Smooth muscle cell (in vitro differentiated cells): ENCODE measurements around the gene TTC8. TPM values are rescaled to one million over a fixed set of nuclear protein-coding genes. Genes with fewer than 3 reads are reported as not detected.

Experiments
- DNase-seq: peaks from one replicate; lab custom pipeline; 2025; ENCODE audit not compliant: unreplicated experiment; lab: John Stamatoyannopoulos, UW
- H2AFZ ChIP-seq: fragments of 200-600 bp; sonication (generic); 2 replicates; pipeline ENCODE4 v1.6.0; 2016; ENCODE audit warnings: antibody characterized with exemption, low read depth, mild to moderate bottlenecking
- H3F3A ChIP-seq: fragments of 200-600 bp; sonication (generic); 2 replicates; pipeline ENCODE4 v1.6.0; 2017; ENCODE audit warnings: antibody characterized with exemption, low read depth
- H3K27ac ChIP-seq: fragments of 200-600 bp; sonication (generic); 2 replicates; pipeline ENCODE4 v1.5.1; 2016; ENCODE audit warnings: low read depth, mild to moderate bottlenecking
- H3K27me3 ChIP-seq: fragments of 200-600 bp; sonication (generic); 2 replicates; pipeline ENCODE4 v1.6.1; 2016; ENCODE audit warnings: low read depth, mild to moderate bottlenecking
- H3K36me3 ChIP-seq: fragments of 200-600 bp; sonication (generic); 2 replicates; pipeline ENCODE4 v1.5.1; 2016; ENCODE audit warnings: low read depth
- H3K4me1 ChIP-seq: fragments of 200-600 bp; sonication (generic); 2 replicates; pipeline ENCODE4 v1.5.1; 2016; ENCODE audit warnings: low read depth
- H3K4me2 ChIP-seq: fragments of 200-600 bp; sonication (generic); 2 replicates; pipeline ENCODE4 v1.6.0; 2016; ENCODE audit warnings: mild to moderate bottlenecking
- H3K4me3 ChIP-seq: fragments of 200-600 bp; sonication (generic); 2 replicates; pipeline ENCODE4 v1.5.1; 2016; ENCODE audit warnings: mild to moderate bottlenecking
- H3K79me2 ChIP-seq: fragments of 200-600 bp; sonication (generic); 2 replicates; pipeline ENCODE4 v1.6.0; 2016; ENCODE audit warnings: low read depth, mild to moderate bottlenecking
- H3K9ac ChIP-seq: fragments of 200-600 bp; sonication (generic); 2 replicates; pipeline ENCODE4 v1.6.0; 2016; ENCODE audit warnings: low read depth
- H3K9me3 ChIP-seq: fragments of 200-600 bp; sonication (generic); replicated peaks from 2 replicates; pipeline ENCODE4 v1.5.1; 2016; ENCODE audit warnings: low read depth
- H4K20me1 ChIP-seq: fragments of 200-600 bp; sonication (generic); 2 replicates; pipeline ENCODE4 v1.6.0; 2016; ENCODE audit warnings: low read depth
- WGBS: methylation state at CpG from one replicate; pipeline ENCODE4 v1.1.7; 2016; ENCODE audit warnings: low lambda C conversion rate; 5-methylcytosine and 5-hydroxymethylcytosine counted together
- polyA plus RNA-seq: library from polyadenylated mRNA; unstranded; fragments of >200 nt; fragmentation: Nextera tagmentation; extraction: Ambion mirVana; gene quantifications from 2 replicates; pipeline ENCODE4 v1.2.1, GENCODE V29; 2016
- total RNA-seq: library from RNA; depleted of rRNA; stranded (reverse); fragments of >200 nt; gene quantifications from 2 replicates; pipeline ENCODE4 v1.2.3, GENCODE V29; 2014
- TF ChIP-seq, protein P1 (sequence below): fragments of 200-600 bp; sonication (generic); IDR thresholded peaks from 2 replicates; pipeline ENCODE4 v1.5.1; 2017; ENCODE audit warnings: borderline replicate concordance, mild to moderate bottlenecking, antibody characterized with exemption; ENCODE audit not compliant: insufficient read depth, poor library complexity, severe bottlenecking

The TTC8 gene
- total and polyA plus RNA-seq, 2 experiments from 2014 or later = 20.0 to 58.9 TPM

DNA sequence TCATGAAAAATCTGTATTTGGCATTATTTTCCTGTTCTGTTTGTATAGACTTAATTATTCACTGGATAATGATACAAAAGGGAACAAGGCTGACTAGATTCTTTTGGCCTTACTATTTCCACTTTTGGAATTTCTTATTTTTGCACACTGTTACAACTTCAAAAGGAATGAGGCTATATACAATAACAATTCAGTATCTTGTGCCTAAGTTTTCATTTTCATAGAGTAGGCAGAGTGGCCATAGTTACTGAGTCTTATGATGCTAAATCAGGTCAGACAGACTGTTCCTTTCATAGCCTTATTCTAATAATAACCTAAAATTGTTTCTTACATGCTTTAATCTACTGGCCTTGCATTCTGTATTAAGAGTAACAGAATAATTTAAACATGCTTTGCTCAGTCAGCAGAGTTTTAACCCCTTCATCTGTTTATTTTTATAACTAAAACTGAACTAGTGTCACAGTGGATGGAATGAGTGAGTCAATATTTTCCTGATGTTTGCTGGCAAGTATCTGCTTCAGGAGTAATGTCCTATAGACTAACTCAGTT is 10.5 kb downstream of the TTC8 start:
- Histone ChIP-seq H3K4me3 (no peak overlapping the region), H2AFZ (no peak overlapping the region), H3K27me3 (no peaks in the 10 kb centered on the region), H3K36me3 (no peaks in the 10 kb centered on the region), H3K79me2 (peaks cover 15% of the 10 kb centered on the region), H3K4me1 (no peaks in the 10 kb centered on the region), H4K20me1 (peaks cover 4% of the 10 kb centered on the region), H3F3A (no peaks in the 10 kb centered on the region), H3K4me2 (peak overlapping the region; percentile 31), H3K9ac (no peak overlapping the region), H3K27ac (peak overlapping the region; percentile 36), H3K9me3 (no peaks in the 10 kb centered on the region)
- TF ChIP-seq, protein P1, sequence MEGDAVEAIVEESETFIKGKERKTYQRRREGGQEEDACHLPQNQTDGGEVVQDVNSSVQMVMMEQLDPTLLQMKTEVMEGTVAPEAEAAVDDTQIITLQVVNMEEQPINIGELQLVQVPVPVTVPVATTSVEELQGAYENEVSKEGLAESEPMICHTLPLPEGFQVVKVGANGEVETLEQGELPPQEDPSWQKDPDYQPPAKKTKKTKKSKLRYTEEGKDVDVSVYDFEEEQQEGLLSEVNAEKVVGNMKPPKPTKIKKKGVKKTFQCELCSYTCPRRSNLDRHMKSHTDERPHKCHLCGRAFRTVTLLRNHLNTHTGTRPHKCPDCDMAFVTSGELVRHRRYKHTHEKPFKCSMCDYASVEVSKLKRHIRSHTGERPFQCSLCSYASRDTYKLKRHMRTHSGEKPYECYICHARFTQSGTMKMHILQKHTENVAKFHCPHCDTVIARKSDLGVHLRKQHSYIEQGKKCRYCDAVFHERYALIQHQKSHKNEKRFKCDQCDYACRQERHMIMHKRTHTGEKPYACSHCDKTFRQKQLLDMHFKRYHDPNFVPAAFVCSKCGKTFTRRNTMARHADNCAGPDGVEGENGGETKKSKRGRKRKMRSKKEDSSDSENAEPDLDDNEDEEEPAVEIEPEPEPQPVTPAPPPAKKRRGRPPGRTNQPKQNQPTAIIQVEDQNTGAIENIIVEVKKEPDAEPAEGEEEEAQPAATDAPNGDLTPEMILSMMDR = no peak
- no peak for DNase-seq

DNA sequence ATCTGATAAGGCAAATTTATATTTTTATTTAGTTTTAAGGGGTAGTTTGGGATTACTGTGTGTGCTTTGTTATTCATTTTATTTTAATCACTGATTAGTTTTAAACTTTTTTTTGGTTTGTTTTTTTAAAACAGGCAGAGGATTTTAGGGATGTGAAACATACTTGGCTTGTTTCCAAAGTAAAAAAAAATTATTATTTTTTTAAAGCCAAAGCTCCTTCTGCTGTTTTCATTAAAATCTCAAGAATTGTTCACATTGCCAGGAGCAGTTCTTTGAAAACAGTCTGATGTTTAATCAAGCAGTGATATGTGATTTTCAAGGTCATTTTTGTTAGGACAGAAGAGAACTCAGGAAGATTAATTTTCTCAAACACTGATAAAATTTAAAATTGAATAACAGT is 11.2 kb downstream of the TTC8 start:
- TF ChIP-seq, protein P1 = no peak
- Histone ChIP-seq H3K79me2 (peaks cover 15% of the 10 kb centered on the region), H3K4me3 (no peak overlapping the region), H3K9ac (no peak overlapping the region), H3K27me3 (no peaks in the 10 kb centered on the region), H2AFZ (no peak overlapping the region), H3K4me2 (peak overlapping the region; percentile 31), H3K36me3 (no peaks in the 10 kb centered on the region), H3K9me3 (no peaks in the 10 kb centered on the region), H3F3A (no peaks in the 10 kb centered on the region), H4K20me1 (peaks cover 4% of the 10 kb centered on the region), H3K27ac (no peak overlapping the region), H3K4me1 (no peaks in the 10 kb centered on the region)
- DNase-seq = no peak

DNA sequence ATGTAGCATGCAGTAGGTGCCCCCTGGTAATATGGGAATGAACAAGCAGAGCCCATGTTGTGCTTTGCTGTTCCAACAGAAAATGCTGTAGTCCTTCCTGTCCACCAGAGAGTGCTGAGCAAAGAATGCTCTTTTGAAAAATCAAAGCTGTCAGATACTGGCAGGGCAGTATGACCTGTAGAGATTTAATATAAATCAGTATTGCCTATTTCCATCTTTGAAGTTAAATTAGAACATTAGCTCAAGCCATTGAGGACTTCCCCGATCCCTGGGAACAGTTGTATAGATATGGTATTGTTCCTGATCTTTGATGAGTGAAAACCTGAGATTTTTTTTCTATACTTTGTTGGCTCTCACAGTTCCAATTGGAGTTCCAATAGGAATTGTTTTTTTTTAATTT is 13.0 kb downstream of the TTC8 start:
- no peak overlapping the region for H2AFZ ChIP-seq
- WGBS = 100% methylated on average over 1 of the region's 1 CpG
- no peaks in the 10 kb centered on the region for H3K9me3 ChIP-seq
- H3F3A ChIP-seq = no peaks in the 10 kb centered on the region
- H3K4me1 ChIP-seq = peaks cover 4% of the 10 kb centered on the region
- H3K4me2 ChIP-seq = no peak overlapping the region
- no peaks in the 10 kb centered on the region for H3K27me3 ChIP-seq
- no peak overlapping the region for H3K4me3 ChIP-seq
- no peak overlapping the region for H3K27ac ChIP-seq
- H3K79me2 ChIP-seq = peaks cover 10% of the 10 kb centered on the region
- no peak for DNase-seq
- H3K36me3 ChIP-seq = no peaks in the 10 kb centered on the region
- TF ChIP-seq, protein P1 = no peak
- H3K9ac ChIP-seq = no peak overlapping the region
- H4K20me1 ChIP-seq = peaks cover 4% of the 10 kb centered on the region

DNA sequence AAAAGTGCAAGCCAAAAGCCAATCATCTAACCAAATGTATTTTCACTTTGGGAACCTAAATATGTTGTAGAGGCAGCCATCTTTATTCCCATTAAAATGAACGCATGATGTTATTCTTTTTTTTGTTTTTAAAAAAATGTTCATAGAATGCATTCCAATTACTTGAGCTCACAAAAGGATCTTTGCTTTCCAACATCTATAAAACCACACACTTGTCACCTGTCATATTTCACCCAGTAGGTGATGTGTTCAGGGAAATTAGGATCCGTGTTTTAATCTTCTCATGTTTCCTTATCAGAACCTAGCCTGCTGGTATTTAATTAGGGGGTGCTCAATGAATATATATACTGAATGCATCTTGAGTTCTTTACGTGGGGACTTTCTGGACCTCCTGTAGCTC is 13.6 kb downstream of the TTC8 start:
- Histone ChIP-seq H3K4me2 (no peak overlapping the region), H3K9me3 (no peaks in the 10 kb centered on the region), H3K9ac (no peak overlapping the region), H2AFZ (no peak overlapping the region), H3K36me3 (no peaks in the 10 kb centered on the region), H3K27ac (no peak overlapping the region), H3K4me3 (no peak overlapping the region), H3K79me2 (peaks cover 6% of the 10 kb centered on the region), H3K4me1 (peaks cover 4% of the 10 kb centered on the region), H3K27me3 (no peaks in the 10 kb centered on the region), H3F3A (no peaks in the 10 kb centered on the region), H4K20me1 (no peaks in the 10 kb centered on the region)
- no peak for DNase-seq
- TF ChIP-seq, protein P1 = no peak
- 89% methylated on average over 3 of the region's 3 CpGs for WGBS
